B cell (primary cell): ENCODE data around the gene NTRK3.

ENCODE experiments used
- EZH2 ChIP-seq: IDR thresholded peaks from 2 replicates; pipeline ENCODE4 v1.6.1; 2012; ENCODE audit warnings: borderline replicate concordance, low read depth, mild to moderate bottlenecking, moderate library complexity, low read length; ENCODE audit not compliant: insufficient read depth, poor library complexity, severe bottlenecking
- TF ChIP-seq, protein P1 (sequence below): fragments of 200-600 bp; IDR thresholded peaks from one replicate; pipeline ENCODE4 v1.8.0; 2022; ENCODE audit warnings: antibody characterized with exemption, mild to moderate bottlenecking

DNA sequence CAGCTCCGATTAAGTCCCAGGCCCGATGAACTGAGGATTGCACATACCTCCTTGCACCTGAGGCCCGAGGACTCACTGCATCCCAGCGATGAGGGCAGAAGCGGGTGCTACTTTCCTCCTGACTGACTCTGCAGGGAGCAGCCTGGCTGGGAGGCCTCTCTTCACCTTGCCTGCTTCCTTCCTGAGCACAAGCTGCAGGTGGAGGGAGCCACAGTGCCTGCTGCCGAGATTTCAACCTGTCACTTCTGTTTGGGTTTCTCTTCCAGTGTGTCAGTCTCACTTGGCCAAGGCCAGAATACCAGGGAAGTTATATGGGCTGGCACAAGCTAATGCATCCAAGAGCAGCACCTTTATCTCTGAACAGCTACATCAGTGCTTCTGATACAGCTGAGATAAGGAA lies 185.4 kb downstream of the NTRK3 start:
- TF ChIP-seq, protein P1, sequence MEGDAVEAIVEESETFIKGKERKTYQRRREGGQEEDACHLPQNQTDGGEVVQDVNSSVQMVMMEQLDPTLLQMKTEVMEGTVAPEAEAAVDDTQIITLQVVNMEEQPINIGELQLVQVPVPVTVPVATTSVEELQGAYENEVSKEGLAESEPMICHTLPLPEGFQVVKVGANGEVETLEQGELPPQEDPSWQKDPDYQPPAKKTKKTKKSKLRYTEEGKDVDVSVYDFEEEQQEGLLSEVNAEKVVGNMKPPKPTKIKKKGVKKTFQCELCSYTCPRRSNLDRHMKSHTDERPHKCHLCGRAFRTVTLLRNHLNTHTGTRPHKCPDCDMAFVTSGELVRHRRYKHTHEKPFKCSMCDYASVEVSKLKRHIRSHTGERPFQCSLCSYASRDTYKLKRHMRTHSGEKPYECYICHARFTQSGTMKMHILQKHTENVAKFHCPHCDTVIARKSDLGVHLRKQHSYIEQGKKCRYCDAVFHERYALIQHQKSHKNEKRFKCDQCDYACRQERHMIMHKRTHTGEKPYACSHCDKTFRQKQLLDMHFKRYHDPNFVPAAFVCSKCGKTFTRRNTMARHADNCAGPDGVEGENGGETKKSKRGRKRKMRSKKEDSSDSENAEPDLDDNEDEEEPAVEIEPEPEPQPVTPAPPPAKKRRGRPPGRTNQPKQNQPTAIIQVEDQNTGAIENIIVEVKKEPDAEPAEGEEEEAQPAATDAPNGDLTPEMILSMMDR = no peak
- no peak for TF ChIP-seq EZH2
